H1 (cell line): Measurements from ENCODE around the gene UBAP1L. TPM values are rescaled to one million over a fixed set of nuclear protein-coding genes. Genes with fewer than 3 reads are reported as not detected.
"Not testable (repeated sequence)": the region's sequence is repeated elsewhere in the genome, so short reads cannot be mapped to it uniquely, and the experiment has no call there.

Experiments used
- CTCF ChIA-PET: fragments of 300-600 bp; sonication (Branson Sonifier 250); formaldehyde crosslinking; loops from one replicate; lab custom pipeline; 2021; ENCODE audit not compliant: partially characterized antibody; lab: Charles Lee
- POLR2A ChIA-PET: fragments of 300-600 bp; sonication (Branson Sonifier 250); formaldehyde crosslinking; loops from one replicate; lab custom pipeline; 2021; ENCODE audit warnings: inconsistent platforms; ENCODE audit not compliant: partially characterized antibody; lab: Charles Lee
- DNase-seq, 2 experiments: peaks; one replicate each; pipeline versions ENCODE4 v3.0.0 to v3.0.0-alpha.2; 2010 to 2022; ENCODE audit warnings: low spot score in 2 of 2, low read depth in 1 of 2, mixed read lengths in 1 of 2
- FAIRE-seq: peaks from 2 replicates; lab custom pipeline; 2011; peaks lifted over from hg19 to GRCh38; lab: Jason Lieb, UNC
- H2AFZ ChIP-seq: 2 replicates; pipeline ENCODE4 v1.8.1; 2012; ENCODE audit warnings: low read length, inconsistent platforms
- H2AK5ac ChIP-seq: 2 replicates; pipeline ENCODE4 v1.6.1; 2013; ENCODE audit warnings: low read depth, low read length
- H2BK120ac ChIP-seq: replicated peaks from 2 replicates; pipeline ENCODE3; 2013; ENCODE audit warnings: low read depth, low read length, inconsistent platforms
- H2BK12ac ChIP-seq: 2 replicates; pipeline ENCODE4 v1.6.1; 2013; ENCODE audit warnings: low read depth, low read length
- H2BK15ac ChIP-seq: 2 replicates; pipeline ENCODE4 v1.6.1; 2013; ENCODE audit warnings: low read length
- H2BK20ac ChIP-seq: 2 replicates; pipeline ENCODE4 v1.6.1; 2013; ENCODE audit warnings: low read length
- H2BK5ac ChIP-seq: 2 replicates; pipeline ENCODE4 v1.6.1; 2013; ENCODE audit warnings: low read depth, low read length
- H3K14ac ChIP-seq: 2 replicates; pipeline ENCODE4 v1.6.1; 2013; ENCODE audit warnings: inconsistent platforms; ENCODE audit not compliant: insufficient read length
- H3K18ac ChIP-seq: 2 replicates; pipeline ENCODE4 v1.6.1; 2013; ENCODE audit warnings: low read length; ENCODE audit errors: extremely low read depth
- H3K23ac ChIP-seq: 2 replicates; pipeline ENCODE4 v1.6.1; 2013; ENCODE audit warnings: inconsistent platforms; ENCODE audit not compliant: insufficient read length
- H3K23me2 ChIP-seq: 2 replicates; pipeline ENCODE4 v1.6.1; 2013; ENCODE audit warnings: low read depth, low read length
- H3K27ac ChIP-seq: 2 replicates; pipeline ENCODE4 v1.6.1; 2011; ENCODE audit warnings: low read depth, low read length, inconsistent platforms
- H3K27me3 ChIP-seq, 4 experiments: replicated peaks in 1 of 4; 1 replicate in 1 of 4; 2 replicates in 3 of 4; pipeline versions ENCODE4 v1.6.1 to v1.8.1; 2011 to 2013; ENCODE audit warnings: low read length in 3 of 4, mild to moderate bottlenecking in 3 of 4, inconsistent platforms in 2 of 4, mixed read lengths in 2 of 4, moderate library complexity in 1 of 4; ENCODE audit not compliant: control insufficient read depth in 3 of 4, insufficient read depth in 3 of 4; ENCODE audit errors: extremely low read depth in 1 of 4
- H3K36me3 ChIP-seq, 4 experiments: 2 replicates each; pipeline versions ENCODE4 v1.6.1 to v1.8.1; 2011 to 2013; ENCODE audit warnings: mild to moderate bottlenecking in 4 of 4, low read length in 3 of 4, moderate library complexity in 2 of 4, control low read depth in 1 of 4, inconsistent platforms in 1 of 4; ENCODE audit not compliant: insufficient read depth in 4 of 4, control insufficient read depth in 2 of 4
- H3K4ac ChIP-seq: replicated peaks from 2 replicates; pipeline ENCODE3; 2013; ENCODE audit warnings: low read length, low read depth, mixed read lengths, inconsistent platforms; ENCODE audit not compliant: insufficient read length
- H3K4me1 ChIP-seq, 4 experiments: replicated peaks in 1 of 4; 1 replicate in 1 of 4; 2 replicates in 3 of 4; pipeline versions ENCODE4 v1.6.1 to v1.8.1; 2011 to 2013; ENCODE audit warnings: low read length in 3 of 4, inconsistent platforms in 2 of 4, mixed read lengths in 1 of 4; ENCODE audit not compliant: insufficient read depth in 4 of 4, control insufficient read depth in 3 of 4
- H3K4me2 ChIP-seq, 2 experiments: 2 replicates each; pipeline versions ENCODE4 v1.6.1 to v1.8.1; 2011 to 2013; ENCODE audit warnings: low read depth in 2 of 2, low read length in 2 of 2, control low read depth in 1 of 2, inconsistent platforms in 1 of 2, mild to moderate bottlenecking in 1 of 2; ENCODE audit not compliant: insufficient read depth in 1 of 2
- H3K4me3 ChIP-seq, 4 experiments: fragments of 200-600, 300-600 bp in 1 of 4; sonication (generic), shearing (Covaris generic), sonication (Bioruptor Twin) in 1 of 4; 2 replicates each; pipeline versions ENCODE4 v1.5.1 to v1.8.1; 2011 to 2016; ENCODE audit warnings: low read length in 4 of 4, low read depth in 3 of 4, control low read depth in 2 of 4, inconsistent platforms in 2 of 4, mild to moderate bottlenecking in 2 of 4, mixed read lengths in 1 of 4, moderate library complexity in 1 of 4; ENCODE audit not compliant: insufficient read depth in 2 of 4; ENCODE audit errors: extremely low read depth in 1 of 4
- H3K56ac ChIP-seq: replicated peaks from 2 replicates; pipeline ENCODE3; 2013; ENCODE audit warnings: low read depth, mild to moderate bottlenecking, mixed read lengths, low read length, inconsistent platforms; ENCODE audit not compliant: insufficient read length
- H3K79me1 ChIP-seq: 2 replicates; pipeline ENCODE4 v1.6.1; 2013; ENCODE audit warnings: low read depth, low read length, control low read depth
- H3K79me2 ChIP-seq, 2 experiments: 2 replicates each; pipeline versions ENCODE4 v1.6.1 to v1.8.1; 2012 to 2013; ENCODE audit warnings: low read length in 2 of 2, mild to moderate bottlenecking in 2 of 2, inconsistent platforms in 1 of 2; ENCODE audit not compliant: insufficient read depth in 2 of 2, control insufficient read depth in 1 of 2
- H3K9ac ChIP-seq, 4 experiments: replicated peaks in 1 of 4; 1 replicate in 1 of 4; 2 replicates in 3 of 4; pipeline versions ENCODE4 v1.6.1 to v1.8.1; 2011 to 2013; ENCODE audit warnings: low read depth in 3 of 4, low read length in 3 of 4, control low read depth in 2 of 4, mild to moderate bottlenecking in 2 of 4, moderate library complexity in 2 of 4, inconsistent platforms in 1 of 4; ENCODE audit errors: extremely low read depth in 1 of 4
- H3K9me3 ChIP-seq, 2 experiments: 2 replicates each; pipeline versions ENCODE4 v1.6.1 to v1.8.1; 2012 to 2013; ENCODE audit warnings: mild to moderate bottlenecking in 2 of 2, moderate library complexity in 2 of 2, control low read depth in 1 of 2, inconsistent platforms in 1 of 2, low read depth in 1 of 2, low read length in 1 of 2, mixed read lengths in 1 of 2; ENCODE audit not compliant: insufficient read depth in 2 of 2
- H4K20me1 ChIP-seq, 2 experiments: replicated peaks in 1 of 2; 2 replicates each; pipeline versions ENCODE3 to v1.8.1; 2011 to 2013; ENCODE audit warnings: inconsistent platforms in 2 of 2, low read length in 2 of 2, mild to moderate bottlenecking in 1 of 2; ENCODE audit not compliant: insufficient read depth in 2 of 2, control insufficient read depth in 1 of 2
- H4K5ac ChIP-seq: 2 replicates; pipeline ENCODE4 v1.6.1; 2013; ENCODE audit warnings: low read length, low read depth, mixed read lengths, inconsistent platforms; ENCODE audit not compliant: insufficient read length
- H4K8ac ChIP-seq: 2 replicates; pipeline ENCODE4 v1.8.0; 2013; ENCODE audit warnings: mild to moderate bottlenecking, moderate library complexity, low read length, inconsistent platforms; ENCODE audit not compliant: insufficient read depth; ENCODE audit errors: extremely low read depth
- H4K91ac ChIP-seq: replicated peaks from 2 replicates; pipeline ENCODE3; 2013; ENCODE audit warnings: low read length, mixed read lengths, inconsistent platforms; ENCODE audit not compliant: insufficient read length
- WGBS, 2 experiments: shearing (Covaris generic) in 1 of 2; methylation state at CpG; one replicate each; pipeline versions ENCODE4 v1.1.6 to v1.1.7; 2013 to 2015; ENCODE audit warnings: low lambda C conversion rate in 2 of 2, mixed read lengths in 2 of 2, inconsistent platforms in 1 of 2, low coverage in 1 of 2, missing lambda C conversion rate in 1 of 2; ENCODE audit not compliant: insufficient replicate concordance in 2 of 2, insufficient coverage in 1 of 2, insufficient read length in 1 of 2; ENCODE audit errors: extremely low coverage in 1 of 2, missing lambda C conversion rate in 1 of 2; 5-methylcytosine and 5-hydroxymethylcytosine counted together
- polyA plus RNA-seq, 7 experiments: library from polyadenylated mRNA; depleted of rRNA in 3 of 7; stranded (reverse) in 5 of 7; unstranded in 2 of 7; fragments of >200 nt in 5 of 7; fragments of 200-250 nt in 2 of 7; gene quantifications; 1 replicate in 5 of 7; 2 replicates in 1 of 7; 4 replicates in 1 of 7; pipeline versions ENCODE4 v1.2.1 to v1.2.3, GENCODE V29; 2011 to 2013; ENCODE audit warnings: missing spikeins in 2 of 7, mixed read lengths in 2 of 7
- total RNA-seq: library from RNA; stranded (reverse); fragmentation: NEBNext Ultra II Directional; extraction: Animal tissue kit (Norgen Biotek cat#: 25700); gene quantifications from 2 replicates; pipeline ENCODE4 v1.2.1, GENCODE V29; 2021

Gene UBAP1L
- total and polyA plus RNA-seq, 2 of the 8 experiments (the other 6 are each of a cell fraction or from before 2014, with no cell fraction given), result 0.67 to 1.7 TPM

- not testable (repeated sequence) for H3K27me3 ChIP-seq, H4K20me1 ChIP-seq, H3K14ac ChIP-seq, DNase-seq, H3K4me3 ChIP-seq, H3K27ac ChIP-seq, H3K56ac ChIP-seq, H2BK12ac ChIP-seq, H2BK20ac ChIP-seq, H3K79me2 ChIP-seq, H3K4ac ChIP-seq, FAIRE-seq, H2AFZ ChIP-seq, H2BK120ac ChIP-seq, H2BK15ac ChIP-seq, H4K8ac ChIP-seq, H2BK5ac ChIP-seq, H3K23me2 ChIP-seq, H3K79me1 ChIP-seq, H3K9me3 ChIP-seq, H3K23ac ChIP-seq, H3K36me3 ChIP-seq, H3K18ac ChIP-seq, H4K91ac ChIP-seq, H4K5ac ChIP-seq, H3K9ac ChIP-seq, H3K4me1 ChIP-seq, H3K4me2 ChIP-seq, H2AK5ac ChIP-seq
- ChIA-PET CTCF (interaction anchor here (1.5 to 32.9 kb wide), 6 partner anchors 10 to 41 kb away, joined by 7 to 1213 read pairs (median 52); partner anchors contain the start of genes RASL12 and SLC51B), POLR2A (interaction anchor here (1.0 to 1.1 kb wide), 2 partner anchors 14 to 21 kb away, joined by 3 read pairs; no protein-coding TSS in a partner anchor)
- 95% methylated on average over 15 of the region's 22 CpGs; no CpG with 5 or more reads in 1 of the 2 experiments for WGBS, 2 experiments
Observed at GRCh38 chr15:65074946-65075345, 40.1 kb downstream of the UBAP1L start.
